Panc1 (cell line): Measurements from ENCODE around the gene BTBD2. TPM values are rescaled to one million over a fixed set of nuclear protein-coding genes. Genes with fewer than 3 reads are reported as not detected.

Experiments
- ATAC-seq: fragments of 200-7000 bp; cut with Tn5 transposase; 2 replicates; pipeline ENCODE4 v1.9.1; 2020; ENCODE audit warnings: mild to moderate bottlenecking, moderate library complexity
- BruUV-seq: library from RNA; stranded (reverse); fragments of 400-500 nt; replicated peaks from 2 replicates; lab custom pipeline; 2021; lab: Mats Ljungman, UMichigan
- CTCF ChIA-PET: fragments of 300-600 bp; sonication (Branson Sonifier 250); formaldehyde crosslinking; loops from one replicate; lab custom pipeline; 2022; ENCODE audit warnings: antibody characterized with exemption; lab: Charles Lee
- POLR2A ChIA-PET: fragments of 300-600 bp; sonication (Branson Sonifier 250); formaldehyde crosslinking; loops from one replicate; lab custom pipeline; 2022; ENCODE audit warnings: antibody characterized with exemption; lab: Charles Lee
- DNase-seq: peaks from one replicate; pipeline ENCODE4 v3.0.0-alpha.2; 2010; ENCODE audit warnings: low read depth, low spot score
- H3K27ac ChIP-seq: 2 replicates; pipeline ENCODE4 v1.5.1; 2011; ENCODE audit warnings: mild to moderate bottlenecking, low read length, inconsistent platforms
- H3K27me3 ChIP-seq: fragments of 200-500 bp; sonication (Bioruptor generic); 2 replicates; pipeline ENCODE4 v1.6.0; 2014; ENCODE audit warnings: low read length, inconsistent platforms; ENCODE audit not compliant: control insufficient read depth, insufficient read depth
- H3K36me3 ChIP-seq: fragments of 200-500 bp; sonication (Bioruptor generic); 2 replicates; pipeline ENCODE4 v1.5.1; 2014; ENCODE audit warnings: inconsistent platforms, mild to moderate bottlenecking, low read length, moderate library complexity; ENCODE audit not compliant: control insufficient read depth, insufficient read depth
- H3K4me1 ChIP-seq: 2 replicates; pipeline ENCODE4 v1.5.1; 2011; ENCODE audit warnings: inconsistent platforms, mild to moderate bottlenecking, low read length, moderate library complexity; ENCODE audit not compliant: control insufficient read depth, insufficient read depth
- H3K4me3 ChIP-seq, 2 experiments: 2 replicates each; pipeline ENCODE4 v1.5.1; 2011 to 2012; ENCODE audit warnings: low read depth in 2 of 2, low read length in 2 of 2, mild to moderate bottlenecking in 2 of 2, inconsistent platforms in 1 of 2, moderate library complexity in 1 of 2
- H3K9me3 ChIP-seq: fragments of 200-500 bp; sonication (Bioruptor generic); 2 replicates; pipeline ENCODE4 v1.5.1; 2014; ENCODE audit warnings: low read depth, mild to moderate bottlenecking, inconsistent platforms, low read length, moderate library complexity; ENCODE audit not compliant: control insufficient read depth, insufficient read depth
- POLR2AphosphoS5 ChIP-seq: IDR thresholded peaks from 2 replicates; pipeline ENCODE4 v1.6.1; 2012; ENCODE audit warnings: mild to moderate bottlenecking, low read depth, low read length, moderate library complexity
- SIN3A ChIP-seq: IDR thresholded peaks from 2 replicates; pipeline ENCODE4 v1.6.1; 2012; ENCODE audit warnings: low read depth, mild to moderate bottlenecking, low read length, moderate library complexity, borderline replicate concordance; ENCODE audit not compliant: insufficient read depth
- TCF7L2 ChIP-seq: IDR thresholded peaks from 2 replicates; pipeline ENCODE4 v1.6.1; 2011; ENCODE audit warnings: mild to moderate bottlenecking, low read depth, low read length, inconsistent platforms
- in situ Hi-C: cut with HindIII; loops from 2 replicates; pipeline ENCODE4 v1.10.0; 2016; ENCODE audit warnings: low sequenced_read_pairs, low pct_unique_long_range_greater_than_20kb
- intact Hi-C: fragments of 100-400 bp; cut with micrococcal nuclease; formaldehyde crosslinking; loops from one replicate; pipeline ENCODE4 v1.10.0; 2022; ENCODE audit not compliant: unreplicated experiment
- total RNA-seq: library from RNA; stranded (reverse); gene quantifications from one replicate; pipeline ENCODE4 v1.2.1, GENCODE V29; 2021; ENCODE audit not compliant: unreplicated experiment
- TF ChIP-seq, protein P1 (sequence below), 2 experiments: IDR thresholded peaks; 2 replicates each; pipeline ENCODE4 v1.6.1; 2011 to 2012; ENCODE audit warnings: low read depth in 2 of 2, control low read depth in 1 of 2, low read length in 1 of 2, mild to moderate bottlenecking in 1 of 2, moderate library complexity in 1 of 2; ENCODE audit not compliant: insufficient read depth in 1 of 2
- TF ChIP-seq, protein P2 (sequence below): fragments of 450-650 bp; IDR thresholded peaks from 2 replicates; pipeline ENCODE4 v1.5.1; 2017; ENCODE audit warnings: mild to moderate bottlenecking

Gene BTBD2
- total RNA-seq, 1 experiment from 2014 or later: 59.6 TPM

DNA sequence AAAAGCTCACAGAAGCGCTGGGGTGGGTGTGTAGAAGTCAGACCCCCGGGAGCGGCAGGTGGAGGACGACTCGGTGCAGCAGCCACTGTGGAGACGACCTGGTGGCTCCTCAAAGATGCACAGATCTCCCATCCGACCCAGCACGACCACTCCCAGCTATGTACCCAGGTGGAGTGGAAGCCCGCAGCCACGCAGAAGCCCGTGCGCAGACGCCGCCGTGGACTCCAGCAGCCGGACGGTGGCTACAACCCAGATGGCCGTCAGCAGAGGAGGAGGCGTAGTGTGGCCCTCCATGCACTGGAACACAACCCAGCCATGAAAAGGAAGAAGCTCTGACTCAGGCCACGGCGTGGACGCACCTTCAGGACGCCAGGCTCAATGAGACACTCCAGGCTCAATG, 52.8 kb downstream of the BTBD2 start:
- POLR2A ChIA-PET: no interaction called here
- intact Hi-C loops: no loop called here
- Histone ChIP-seq H3K27me3 (no peaks in the 10 kb centered on the region), H3K27ac (no peak overlapping the region), H3K9me3 (no peaks in the 10 kb centered on the region), H3K36me3 (no peaks in the 10 kb centered on the region), H3K4me1 (no peaks in the 10 kb centered on the region), H3K4me3 (no peak overlapping the region)
- ATAC-seq (no peak), DNase-seq (no peak)
- BruUV-seq: no TSS peak
- CTCF ChIA-PET: no interaction called here
- in situ Hi-C loops: no loop called here
- TF ChIP-seq, protein P1, sequence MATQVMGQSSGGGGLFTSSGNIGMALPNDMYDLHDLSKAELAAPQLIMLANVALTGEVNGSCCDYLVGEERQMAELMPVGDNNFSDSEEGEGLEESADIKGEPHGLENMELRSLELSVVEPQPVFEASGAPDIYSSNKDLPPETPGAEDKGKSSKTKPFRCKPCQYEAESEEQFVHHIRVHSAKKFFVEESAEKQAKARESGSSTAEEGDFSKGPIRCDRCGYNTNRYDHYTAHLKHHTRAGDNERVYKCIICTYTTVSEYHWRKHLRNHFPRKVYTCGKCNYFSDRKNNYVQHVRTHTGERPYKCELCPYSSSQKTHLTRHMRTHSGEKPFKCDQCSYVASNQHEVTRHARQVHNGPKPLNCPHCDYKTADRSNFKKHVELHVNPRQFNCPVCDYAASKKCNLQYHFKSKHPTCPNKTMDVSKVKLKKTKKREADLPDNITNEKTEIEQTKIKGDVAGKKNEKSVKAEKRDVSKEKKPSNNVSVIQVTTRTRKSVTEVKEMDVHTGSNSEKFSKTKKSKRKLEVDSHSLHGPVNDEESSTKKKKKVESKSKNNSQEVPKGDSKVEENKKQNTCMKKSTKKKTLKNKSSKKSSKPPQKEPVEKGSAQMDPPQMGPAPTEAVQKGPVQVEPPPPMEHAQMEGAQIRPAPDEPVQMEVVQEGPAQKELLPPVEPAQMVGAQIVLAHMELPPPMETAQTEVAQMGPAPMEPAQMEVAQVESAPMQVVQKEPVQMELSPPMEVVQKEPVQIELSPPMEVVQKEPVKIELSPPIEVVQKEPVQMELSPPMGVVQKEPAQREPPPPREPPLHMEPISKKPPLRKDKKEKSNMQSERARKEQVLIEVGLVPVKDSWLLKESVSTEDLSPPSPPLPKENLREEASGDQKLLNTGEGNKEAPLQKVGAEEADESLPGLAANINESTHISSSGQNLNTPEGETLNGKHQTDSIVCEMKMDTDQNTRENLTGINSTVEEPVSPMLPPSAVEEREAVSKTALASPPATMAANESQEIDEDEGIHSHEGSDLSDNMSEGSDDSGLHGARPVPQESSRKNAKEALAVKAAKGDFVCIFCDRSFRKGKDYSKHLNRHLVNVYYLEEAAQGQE (IDR thresholded peaks at IDR 0.05; ENCODE audit: insufficient read depth in 1 of 2, low read depth in 2 of 2, low read length in 1 of 2): no peak
- TF ChIP-seq, protein P2, sequence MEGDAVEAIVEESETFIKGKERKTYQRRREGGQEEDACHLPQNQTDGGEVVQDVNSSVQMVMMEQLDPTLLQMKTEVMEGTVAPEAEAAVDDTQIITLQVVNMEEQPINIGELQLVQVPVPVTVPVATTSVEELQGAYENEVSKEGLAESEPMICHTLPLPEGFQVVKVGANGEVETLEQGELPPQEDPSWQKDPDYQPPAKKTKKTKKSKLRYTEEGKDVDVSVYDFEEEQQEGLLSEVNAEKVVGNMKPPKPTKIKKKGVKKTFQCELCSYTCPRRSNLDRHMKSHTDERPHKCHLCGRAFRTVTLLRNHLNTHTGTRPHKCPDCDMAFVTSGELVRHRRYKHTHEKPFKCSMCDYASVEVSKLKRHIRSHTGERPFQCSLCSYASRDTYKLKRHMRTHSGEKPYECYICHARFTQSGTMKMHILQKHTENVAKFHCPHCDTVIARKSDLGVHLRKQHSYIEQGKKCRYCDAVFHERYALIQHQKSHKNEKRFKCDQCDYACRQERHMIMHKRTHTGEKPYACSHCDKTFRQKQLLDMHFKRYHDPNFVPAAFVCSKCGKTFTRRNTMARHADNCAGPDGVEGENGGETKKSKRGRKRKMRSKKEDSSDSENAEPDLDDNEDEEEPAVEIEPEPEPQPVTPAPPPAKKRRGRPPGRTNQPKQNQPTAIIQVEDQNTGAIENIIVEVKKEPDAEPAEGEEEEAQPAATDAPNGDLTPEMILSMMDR: no peak
- TF ChIP-seq TCF7L2 (no peak), SIN3A (no peak), POLR2AphosphoS5 (no peak)

DNA sequence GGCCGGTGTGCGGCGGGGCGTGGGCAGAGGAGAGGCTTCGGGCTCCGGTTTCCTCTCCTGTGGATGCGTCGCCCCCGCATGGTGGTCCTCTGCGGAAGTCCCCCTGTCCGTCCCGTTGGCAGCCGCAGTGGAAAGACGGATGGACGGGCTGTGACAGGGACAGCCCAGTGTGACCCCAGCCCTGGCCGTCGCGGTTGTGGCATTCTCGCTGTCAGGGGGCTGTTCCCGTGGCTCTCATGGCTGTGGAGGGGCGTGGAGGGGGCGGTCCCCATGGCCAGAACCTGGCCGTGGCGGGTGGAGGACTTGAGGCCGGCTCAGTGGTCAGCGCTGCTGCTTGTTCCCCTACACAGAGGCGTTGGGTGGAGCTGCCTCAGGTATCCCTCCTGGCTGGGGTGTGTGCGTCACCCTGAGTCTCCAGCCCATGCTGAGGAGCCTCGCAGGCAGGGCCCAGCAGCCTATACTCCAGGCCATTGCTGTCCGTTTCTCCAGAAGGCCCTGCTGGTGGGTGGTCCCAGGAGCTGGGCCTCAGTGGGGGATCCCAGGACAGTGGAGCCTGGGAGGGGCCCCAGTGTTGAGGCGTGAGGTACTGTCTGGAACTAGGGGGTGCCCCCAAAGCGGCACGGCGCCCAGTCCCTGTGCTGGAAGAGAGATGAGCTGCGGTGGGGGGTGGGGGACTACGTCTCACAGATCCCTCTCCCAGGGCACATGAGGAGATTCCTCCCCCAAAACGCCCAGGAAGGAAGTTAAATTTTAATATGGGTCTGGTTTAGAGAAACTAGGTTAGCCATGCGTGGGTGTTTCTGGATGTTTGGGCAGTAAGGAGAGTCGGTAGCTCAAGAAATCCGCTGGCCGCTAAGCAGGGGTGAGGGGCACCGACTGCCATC, 54.3 kb downstream of the BTBD2 start:
- BruUV-seq: no TSS peak
- ATAC-seq (0 out of 2 replicates have a peak, but pooled peaks have one; percentile 17), DNase-seq (no peak)
- Histone ChIP-seq H3K27me3 (no peaks in the 10 kb centered on the region), H3K4me3 (no peak overlapping the region), H3K27ac (no peak overlapping the region), H3K9me3 (no peaks in the 10 kb centered on the region), H3K36me3 (no peaks in the 10 kb centered on the region), H3K4me1 (no peaks in the 10 kb centered on the region)
- ChIA-PET CTCF (no interaction called here), POLR2A (no interaction called here)
- in situ Hi-C loops: no loop called here
- no peak for TF ChIP-seq SIN3A
- intact Hi-C loops: no loop called here
